Hematopoietic multipotent progenitor cell treated with erythropoietin and hydrocortisone succinate and interleukin-3 and kit ligand, for 6 days (in vitro differentiated cells): ENCODE measurements around the gene DNAAF5.

Source experiments
- DNase-seq: peaks from one replicate; pipeline ENCODE4 v3.0.0-alpha.2; 2015

Gene DNAAF5

GRCh38 chr7:818031-818699 lies 91.7 kb downstream of the DNAAF5 start:
- DNase-seq = peak; percentile 66

- DNase-seq = no peak
Measured at GRCh38 chr7:820341-820740, 93.8 kb downstream of the DNAAF5 start.

- DNase-seq = no peak
Measured at GRCh38 chr7:821688-822087, 95.2 kb downstream of the DNAAF5 start.

- DNase-seq = no peak
Measured at GRCh38 chr7:822692-823276, 96.3 kb downstream of the DNAAF5 start.

GRCh38 chr7:823649-824048 lies 97.2 kb downstream of the DNAAF5 start:
- DNase-seq = no peak

- no peak for DNase-seq
Measured at GRCh38 chr7:824081-824480, 97.6 kb downstream of the DNAAF5 start.

- no peak for DNase-seq
Measured at GRCh38 chr7:824664-825063, 98.2 kb downstream of the DNAAF5 start.

GRCh38 chr7:825386-825785 lies 98.9 kb downstream of the DNAAF5 start:
- no peak for DNase-seq

GRCh38 chr7:826230-826917 lies 99.9 kb downstream of the DNAAF5 start:
- no peak for DNase-seq

- DNase-seq = no peak
Measured at GRCh38 chr7:828793-829561, 102.5 kb downstream of the DNAAF5 start.

- DNase-seq = no peak
Measured at GRCh38 chr7:830069-830468, 103.6 kb downstream of the DNAAF5 start.

- peak; percentile 64 for DNase-seq
Measured at GRCh38 chr7:831596-832166, 105.2 kb downstream of the DNAAF5 start.

- DNase-seq = no peak
Measured at GRCh38 chr7:832167-832967, 105.9 kb downstream of the DNAAF5 start, which contains the start of gene SUN1. Gene SUN1 (plus strand): TSS chr7:832476. CDS start chr7:832525, 49 bp downstream.

GRCh38 chr7:832968-833424 lies 106.5 kb downstream of the DNAAF5 start:
- no peak for DNase-seq

GRCh38 chr7:833601-834258 lies 107.2 kb downstream of the DNAAF5 start:
- DNase-seq = no peak

GRCh38 chr7:834277-834676 lies 107.8 kb downstream of the DNAAF5 start:
- no peak for DNase-seq

- no peak for DNase-seq
Measured at GRCh38 chr7:835021-835420, 108.5 kb downstream of the DNAAF5 start.

- DNase-seq = no peak
Measured at GRCh38 chr7:835485-836401, 109.2 kb downstream of the DNAAF5 start.
